ENCODE results near the gene FYN.
"Not testable (repeated sequence)": the region's sequence is repeated elsewhere in the genome, so short reads cannot be mapped to it uniquely, and the experiment has no call there.

Gene FYN

DNA sequence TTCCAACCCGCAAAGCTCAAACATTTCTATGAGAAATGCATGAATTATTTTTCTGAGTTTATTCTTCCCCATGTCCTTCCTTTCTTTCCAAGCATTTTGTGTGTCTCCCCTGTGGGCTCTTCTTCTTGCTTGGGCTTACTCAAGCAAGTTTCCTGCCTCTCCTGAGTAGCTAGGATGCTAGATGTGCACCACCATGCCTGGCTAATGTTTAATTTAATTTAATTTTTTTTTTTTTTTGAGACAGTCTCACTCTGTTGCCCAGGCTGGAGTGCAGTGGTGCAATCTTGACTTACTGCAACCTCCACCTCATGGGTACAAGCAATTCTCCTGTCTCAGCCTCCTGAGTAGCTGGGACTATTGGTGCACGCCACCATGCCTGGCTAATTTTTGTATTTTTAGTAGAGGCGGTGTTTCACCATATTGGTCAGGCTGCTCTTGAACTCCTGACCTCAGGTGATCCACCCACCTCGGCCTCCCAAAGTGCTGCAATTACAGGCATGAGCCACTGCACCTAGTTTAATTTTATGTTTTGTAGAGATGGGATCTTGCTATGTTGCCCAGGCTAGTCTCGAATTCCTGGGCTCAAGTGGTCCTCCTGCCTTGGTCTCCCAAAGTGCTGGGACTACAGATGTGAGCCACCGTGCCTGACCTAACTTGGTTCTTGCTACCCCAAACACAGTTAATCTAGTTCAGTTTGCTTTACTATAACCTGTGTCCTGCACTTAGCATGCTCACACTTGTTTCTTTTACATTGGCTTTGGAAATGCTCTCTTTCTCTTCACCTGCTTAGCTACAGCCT, 192.2 kb downstream of the FYN start:
- DNase-seq (ENCODE audit: low read depth): not testable (repeated sequence)

DNA sequence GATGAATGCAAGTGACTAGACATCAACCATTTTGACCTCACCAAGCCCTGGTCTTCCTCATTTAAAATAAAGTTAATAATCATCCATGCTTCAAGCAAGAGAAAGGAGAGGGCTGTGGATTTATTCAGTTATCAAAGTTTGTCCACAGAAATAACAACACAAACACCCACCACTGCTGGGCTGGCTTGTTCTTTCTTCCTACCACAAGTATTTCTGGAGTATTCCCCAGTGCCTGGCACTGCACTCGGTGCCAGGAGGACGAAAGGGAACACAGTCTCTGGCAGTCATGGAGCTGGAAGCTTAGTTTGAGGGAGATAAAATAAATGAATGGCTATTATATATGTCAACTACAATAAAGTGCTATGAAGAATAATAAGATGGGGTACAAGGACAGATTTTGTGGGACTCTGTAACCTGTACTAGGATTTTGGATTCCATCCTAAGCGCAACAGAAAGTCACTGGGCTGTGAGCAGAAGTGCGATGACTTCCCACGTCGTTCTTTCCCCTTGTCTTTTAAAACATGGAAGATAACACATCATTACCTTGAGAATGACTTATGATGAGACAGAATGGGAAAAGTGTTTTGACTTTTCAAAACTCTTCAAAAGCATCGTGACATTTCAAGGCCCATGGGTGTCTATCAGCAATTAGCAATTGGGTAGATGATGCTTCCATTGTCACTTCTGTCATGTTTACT, 193.1 kb downstream of the FYN start:
- no peak for DNase-seq (ENCODE audit: low read depth)

DNA sequence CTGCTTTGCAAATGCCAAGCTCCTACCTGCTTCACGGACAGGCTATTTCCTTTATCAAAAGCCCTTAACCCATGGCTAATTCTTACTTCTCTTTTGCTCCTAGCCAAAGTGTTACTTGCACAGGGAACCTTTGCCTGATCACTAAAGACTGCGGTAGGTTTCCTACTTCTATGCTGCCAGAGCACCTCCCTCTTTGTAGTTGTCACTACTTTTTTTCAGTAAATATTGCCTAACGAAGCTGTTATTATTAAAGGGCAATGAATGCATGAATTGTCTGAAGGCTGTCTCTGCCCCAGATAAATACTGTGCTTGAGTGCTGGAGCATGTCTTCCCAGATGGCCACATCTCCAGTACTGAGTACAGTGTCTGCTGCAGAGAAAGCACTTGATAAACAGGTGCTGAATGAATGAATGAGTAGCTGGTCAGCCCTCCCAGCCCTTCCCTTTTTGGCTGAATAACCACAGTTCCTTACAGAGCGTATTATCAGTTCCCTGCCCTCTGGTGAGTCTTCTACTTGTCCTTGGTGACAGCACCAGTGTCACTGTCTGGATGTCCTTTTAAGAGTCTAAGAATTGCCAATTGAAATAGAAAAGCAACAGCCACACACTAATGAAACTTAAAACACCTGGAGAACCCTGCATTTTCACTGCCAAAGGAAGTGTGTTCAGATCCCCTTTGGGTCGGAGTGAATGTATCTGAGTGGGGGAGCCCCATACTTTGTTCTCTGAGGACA, 194.0 kb downstream of the FYN start:
- no peak for DNase-seq (ENCODE audit: low read depth)

DNA sequence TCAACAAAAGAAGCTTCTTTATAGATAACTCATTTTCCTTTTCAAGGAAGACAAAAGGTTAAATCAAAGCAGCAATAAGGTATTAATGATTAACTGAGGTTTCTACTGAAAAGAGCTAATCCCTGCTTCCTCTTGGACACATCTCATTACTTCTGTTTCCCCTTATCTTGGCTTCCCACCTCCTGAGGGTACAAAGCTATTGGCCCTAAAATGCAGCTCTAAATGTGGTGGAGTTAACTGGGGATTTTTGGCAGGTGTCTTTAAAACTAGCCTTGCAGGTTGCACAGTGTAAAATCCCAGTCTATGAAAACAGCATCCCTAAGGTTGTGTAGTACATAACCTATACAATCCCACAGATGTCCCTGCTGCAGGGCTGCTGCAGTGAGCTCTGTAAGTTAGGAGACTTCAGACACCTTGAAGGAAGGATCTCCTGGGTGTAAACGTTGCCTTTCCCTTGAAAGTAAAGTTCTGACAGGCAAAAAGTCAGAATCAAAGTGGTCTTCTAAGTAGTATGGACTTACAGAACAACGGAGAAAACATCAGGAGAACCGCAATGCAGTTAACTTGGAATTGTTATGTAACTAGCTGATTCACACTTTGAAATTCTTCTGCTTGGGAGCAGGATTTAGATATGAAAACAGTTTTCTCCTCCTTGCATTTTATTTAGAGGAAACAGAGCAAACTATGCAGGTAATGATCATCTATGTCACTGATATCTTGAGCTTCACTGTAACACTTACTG, 195.8 kb downstream of the FYN start:
- no peak for DNase-seq (ENCODE audit: low read depth)

DNA sequence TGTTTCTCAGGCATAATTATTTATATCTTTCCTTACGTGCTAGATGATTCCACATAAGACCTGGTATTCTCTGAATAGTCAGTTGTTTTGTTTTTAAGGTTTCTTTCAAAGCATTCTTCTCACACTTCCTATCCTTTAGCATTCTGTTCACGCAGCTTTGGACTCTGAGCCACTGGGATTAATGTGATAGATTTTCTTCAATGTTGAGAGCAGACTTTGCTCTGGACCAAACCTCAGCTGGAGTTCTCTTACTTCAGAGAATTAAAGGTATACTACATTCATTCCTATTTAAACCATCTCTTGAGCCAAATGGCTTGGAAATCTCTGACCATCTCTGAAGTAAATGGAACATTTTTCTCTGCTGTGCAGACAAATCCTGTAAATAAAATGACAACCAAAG, 196.9 kb downstream of the FYN start:
- DNase-seq (ENCODE audit: low read depth): no peak

DNA sequence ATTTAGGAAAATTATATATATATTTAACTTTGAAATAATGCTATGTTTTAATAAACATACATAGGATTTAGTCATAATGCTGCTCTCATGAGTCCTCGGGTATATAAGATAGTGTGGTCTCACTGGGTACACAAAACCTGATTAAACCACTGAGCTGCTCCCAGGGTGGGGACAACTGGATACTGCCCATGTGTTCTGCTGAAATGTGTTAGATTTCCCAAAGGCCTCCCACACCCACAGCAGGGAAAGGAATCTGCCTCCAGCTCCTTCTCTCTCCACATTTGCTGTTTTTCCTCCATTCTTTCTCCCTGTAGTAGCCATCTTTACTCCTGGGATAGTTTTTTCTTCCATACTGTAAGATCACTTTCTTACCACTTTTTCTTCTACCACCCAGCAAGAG, 198.4 kb downstream of the FYN start:
- no peak for DNase-seq (ENCODE audit: low read depth)

GRCh38 chr6:111674413-111674812, 198.8 kb downstream of the FYN start:
- no peak for DNase-seq (ENCODE audit: low read depth)

- no peak for DNase-seq (ENCODE audit: low read depth)
Observed at GRCh38 chr6:111673937-111674336, 199.3 kb downstream of the FYN start.

DNA sequence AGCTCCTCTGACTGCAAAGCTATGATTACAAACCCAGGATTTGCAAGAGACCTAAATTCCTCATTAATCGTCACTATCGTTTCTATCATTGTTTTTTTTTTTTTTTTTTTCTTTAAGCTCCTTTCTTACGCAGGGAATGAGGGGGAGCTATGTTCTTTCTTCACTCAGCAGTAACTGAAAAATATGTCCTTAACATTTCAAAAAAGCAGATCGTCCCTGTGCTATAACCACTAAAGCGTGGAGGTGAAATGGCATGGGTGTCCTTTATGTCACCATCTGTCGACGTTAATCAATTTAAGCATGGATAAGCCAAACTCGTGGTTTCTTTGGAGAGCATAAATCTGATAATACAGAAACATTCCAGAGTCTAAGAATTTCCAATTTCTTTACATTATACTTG, 199.7 kb downstream of the FYN start:
- no peak for DNase-seq (ENCODE audit: low read depth)

GRCh38 chr6:111672761-111673450, 200.3 kb downstream of the FYN start:
- no peak for DNase-seq (ENCODE audit: low read depth)

DNA sequence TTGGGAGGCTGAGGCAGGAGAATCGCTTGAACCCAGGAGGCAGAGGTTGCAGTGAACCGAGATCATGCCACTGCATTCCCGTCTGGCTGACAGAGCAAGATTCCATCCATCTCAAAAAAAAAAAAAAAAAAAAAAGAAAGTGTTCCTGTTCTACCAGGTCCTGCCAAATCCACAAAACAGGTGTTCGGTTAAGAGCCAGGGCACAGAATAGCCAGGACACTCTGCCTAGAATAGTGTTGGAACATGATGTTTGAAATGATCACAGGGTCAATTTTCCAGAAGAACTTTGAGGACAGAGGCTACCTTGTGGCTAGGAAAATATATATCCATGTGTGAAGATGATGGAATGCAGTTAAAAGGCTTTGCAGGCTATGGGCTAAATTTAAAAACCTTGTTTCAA, 203.9 kb downstream of the FYN start:
- no peak for DNase-seq (ENCODE audit: low read depth)

GRCh38 chr6:111668410-111668809, 204.8 kb downstream of the FYN start:
- no peak for DNase-seq (ENCODE audit: low read depth)

DNA sequence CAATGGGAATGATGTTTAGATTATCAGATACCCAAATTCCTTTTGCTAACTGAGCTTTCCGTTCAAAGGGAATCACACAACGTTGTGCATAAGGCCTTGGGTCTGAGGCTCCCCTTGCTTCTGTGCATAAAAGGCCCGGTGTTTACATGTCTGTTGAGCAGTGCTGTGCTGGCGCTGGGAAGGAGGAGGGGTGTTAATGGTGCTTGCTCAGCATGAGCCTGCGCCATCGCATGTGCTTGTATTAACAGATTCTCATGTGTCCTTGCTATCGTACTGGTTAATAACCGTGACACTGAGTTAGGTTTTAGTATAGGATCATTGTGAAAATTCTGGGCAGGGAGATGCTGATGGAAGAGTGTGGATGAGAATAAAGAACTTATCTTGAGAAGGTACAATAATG, 205.3 kb downstream of the FYN start:
- no peak for DNase-seq (ENCODE audit: low read depth)

GRCh38 chr6:111666847-111667246, 206.4 kb downstream of the FYN start:
- DNase-seq (ENCODE audit: low read depth): no peak

GRCh38 chr6:111664565-111665030, 208.7 kb downstream of the FYN start:
- DNase-seq (ENCODE audit: low read depth): no peak

DNA sequence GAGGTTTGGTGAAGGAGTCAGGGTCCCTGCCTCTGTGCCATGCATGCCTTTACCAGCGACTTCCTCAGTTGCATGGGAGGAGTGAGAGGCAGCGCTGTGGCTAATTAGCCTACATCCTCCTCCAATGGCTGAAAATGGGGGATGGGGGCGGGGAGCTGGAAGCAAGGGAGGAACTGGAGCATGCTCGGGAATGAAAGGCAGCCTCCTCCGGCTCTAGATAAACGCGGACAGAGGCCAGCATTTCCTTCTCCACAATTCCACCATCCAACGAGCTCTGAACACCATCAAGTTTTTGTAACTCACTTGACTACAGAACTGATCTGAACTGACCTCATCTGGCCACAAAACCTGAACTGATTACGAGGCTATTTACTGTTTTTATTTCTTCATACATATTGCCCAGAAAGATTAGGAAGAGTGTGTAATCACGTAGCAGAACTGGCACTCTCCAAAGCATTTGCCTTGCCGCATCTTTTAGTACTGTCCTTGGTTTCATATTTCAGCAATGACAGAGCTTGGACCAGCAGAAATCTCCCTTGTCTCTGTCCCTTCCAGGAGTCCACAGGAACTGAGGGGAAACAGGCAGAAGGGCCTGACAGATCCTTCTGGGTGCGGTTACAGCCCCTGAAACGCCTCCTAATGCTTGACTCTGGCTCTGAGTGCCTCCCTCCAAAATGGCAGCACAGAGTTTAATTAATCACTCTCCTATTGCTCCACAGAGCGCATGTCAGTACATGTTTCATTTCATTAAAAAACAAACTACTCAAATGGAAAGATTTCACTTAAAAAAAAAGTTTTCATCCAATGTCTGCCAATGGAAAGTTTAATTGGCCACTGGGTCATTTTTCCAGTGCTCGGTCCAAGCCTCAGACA, 209.3 kb downstream of the FYN start:
- no peak for DNase-seq (ENCODE audit: low read depth)

- no peak for DNase-seq (ENCODE audit: low read depth)
Observed at GRCh38 chr6:111662794-111663593, 210.3 kb downstream of the FYN start.

DNA sequence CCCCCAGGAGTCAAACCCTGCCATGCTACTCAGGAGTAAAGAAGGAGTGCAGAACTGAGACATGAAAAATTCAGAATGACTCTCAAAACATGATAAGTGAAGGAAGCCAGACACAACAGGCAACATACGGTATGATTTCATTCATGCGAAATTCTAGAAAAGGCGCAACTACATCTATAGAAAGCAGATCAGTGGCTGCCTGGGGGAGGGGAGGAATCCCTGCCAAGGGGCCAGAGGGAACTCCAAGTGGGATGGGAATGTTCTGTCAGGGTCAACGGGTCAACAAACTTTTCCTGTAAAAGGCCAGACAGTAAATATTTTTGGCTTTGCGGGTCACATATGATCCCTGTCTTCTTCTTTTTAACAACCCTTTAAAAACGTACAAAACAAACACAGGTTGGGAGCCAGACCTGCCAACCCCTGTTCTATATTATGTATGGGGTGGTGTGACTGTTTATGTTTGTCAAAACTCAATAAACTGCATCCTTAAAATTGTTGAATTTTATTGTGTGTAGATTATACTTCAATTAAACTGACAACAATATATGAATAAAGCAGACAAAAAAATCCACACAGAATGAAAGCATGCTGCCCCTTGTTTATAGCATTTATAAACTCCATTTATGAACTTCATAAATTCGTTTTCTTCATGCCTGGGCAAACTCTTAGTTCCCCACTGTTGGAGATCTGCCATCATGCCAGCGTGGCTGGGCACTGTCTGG, 211.0 kb downstream of the FYN start:
- no peak for DNase-seq (ENCODE audit: low read depth)

DNA sequence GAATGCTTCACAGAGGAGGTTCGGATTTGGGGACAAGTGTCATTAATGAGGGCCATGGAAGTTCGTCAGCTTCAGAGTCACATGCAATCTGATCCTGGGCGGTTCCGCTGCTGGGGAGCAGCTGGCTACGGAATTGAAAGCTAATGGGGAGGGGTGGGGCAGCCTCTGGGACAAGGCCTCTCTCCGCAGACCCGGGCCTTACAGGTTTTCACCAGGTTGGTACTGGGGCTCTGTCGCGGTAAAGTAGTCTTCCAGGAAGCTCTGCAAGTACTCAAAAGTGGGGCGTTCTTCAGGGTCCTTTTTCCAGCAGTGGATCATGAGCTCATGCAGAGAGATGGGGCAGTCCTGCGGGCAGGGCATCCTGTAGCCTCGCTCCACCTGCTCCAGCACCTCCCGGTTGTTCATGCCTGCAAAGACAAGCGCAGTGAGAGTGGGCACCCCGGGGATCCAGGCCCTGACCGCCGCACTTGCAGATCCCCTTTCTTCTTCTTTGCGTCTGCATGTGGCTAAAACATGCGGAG, 211.7 kb downstream of the FYN start:
- DNase-seq (ENCODE audit: low read depth): no peak

Data from activated T-cell treated with anti-CD3 and anti-CD28 coated beads for 48 hours (primary cell).